Astrocyte of the cerebellum (primary cell): ENCODE data around the gene TNS3.

Experiments
- DNase-seq: peaks from one replicate; pipeline ENCODE4 v3.0.0-alpha.2; 2011; ENCODE audit warnings: low read depth
- H3K4me3 ChIP-seq: 2 replicates; pipeline ENCODE4 v1.5.1; 2011; ENCODE audit warnings: mild to moderate bottlenecking, low read depth, low read length, moderate library complexity
- in situ Hi-C: cut with HindIII; loops from 2 replicates; pipeline ENCODE4 v1.10.0; 2017; ENCODE audit warnings: low sequenced_read_pairs
- TF ChIP-seq, protein P1 (sequence below): IDR thresholded peaks from 2 replicates; pipeline ENCODE4 v1.5.1; 2012; ENCODE audit warnings: low read length, low read depth, moderate library complexity, mild to moderate bottlenecking; ENCODE audit errors: missing control alignments

Gene TNS3

DNA sequence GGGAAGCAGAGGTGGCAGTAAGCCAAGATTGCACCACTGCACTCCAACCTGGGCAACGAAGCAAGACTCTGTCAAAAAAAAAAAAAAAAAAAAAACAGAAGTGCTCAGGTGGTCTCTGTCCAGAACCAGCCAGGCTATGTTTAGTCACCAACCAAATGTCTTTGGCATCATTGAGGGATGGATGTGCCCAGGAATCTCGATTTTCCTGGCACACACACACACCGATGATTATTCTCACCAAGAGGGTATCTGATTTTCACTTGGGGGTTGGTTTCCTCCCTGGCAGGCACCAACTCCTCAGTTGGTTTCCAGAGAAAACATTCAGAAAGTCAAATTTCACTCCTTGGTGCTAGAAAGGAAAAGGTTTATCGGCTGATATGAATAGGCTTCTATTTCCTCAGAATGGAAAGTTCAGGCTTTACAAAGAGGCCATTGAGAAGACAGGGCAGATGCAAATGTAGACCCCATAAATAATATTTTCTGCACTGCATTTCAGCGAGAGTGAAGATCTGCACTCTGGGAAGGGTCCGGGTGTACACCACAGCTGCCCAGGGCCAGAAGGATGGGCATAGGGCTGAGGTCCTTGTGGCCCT lies 154.8 kb downstream of the TNS3 start:
- in situ Hi-C loops: no loop called here
- TF ChIP-seq, protein P1, sequence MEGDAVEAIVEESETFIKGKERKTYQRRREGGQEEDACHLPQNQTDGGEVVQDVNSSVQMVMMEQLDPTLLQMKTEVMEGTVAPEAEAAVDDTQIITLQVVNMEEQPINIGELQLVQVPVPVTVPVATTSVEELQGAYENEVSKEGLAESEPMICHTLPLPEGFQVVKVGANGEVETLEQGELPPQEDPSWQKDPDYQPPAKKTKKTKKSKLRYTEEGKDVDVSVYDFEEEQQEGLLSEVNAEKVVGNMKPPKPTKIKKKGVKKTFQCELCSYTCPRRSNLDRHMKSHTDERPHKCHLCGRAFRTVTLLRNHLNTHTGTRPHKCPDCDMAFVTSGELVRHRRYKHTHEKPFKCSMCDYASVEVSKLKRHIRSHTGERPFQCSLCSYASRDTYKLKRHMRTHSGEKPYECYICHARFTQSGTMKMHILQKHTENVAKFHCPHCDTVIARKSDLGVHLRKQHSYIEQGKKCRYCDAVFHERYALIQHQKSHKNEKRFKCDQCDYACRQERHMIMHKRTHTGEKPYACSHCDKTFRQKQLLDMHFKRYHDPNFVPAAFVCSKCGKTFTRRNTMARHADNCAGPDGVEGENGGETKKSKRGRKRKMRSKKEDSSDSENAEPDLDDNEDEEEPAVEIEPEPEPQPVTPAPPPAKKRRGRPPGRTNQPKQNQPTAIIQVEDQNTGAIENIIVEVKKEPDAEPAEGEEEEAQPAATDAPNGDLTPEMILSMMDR: no peak
- no peak overlapping the region for H3K4me3 ChIP-seq
- DNase-seq: no peak

DNA sequence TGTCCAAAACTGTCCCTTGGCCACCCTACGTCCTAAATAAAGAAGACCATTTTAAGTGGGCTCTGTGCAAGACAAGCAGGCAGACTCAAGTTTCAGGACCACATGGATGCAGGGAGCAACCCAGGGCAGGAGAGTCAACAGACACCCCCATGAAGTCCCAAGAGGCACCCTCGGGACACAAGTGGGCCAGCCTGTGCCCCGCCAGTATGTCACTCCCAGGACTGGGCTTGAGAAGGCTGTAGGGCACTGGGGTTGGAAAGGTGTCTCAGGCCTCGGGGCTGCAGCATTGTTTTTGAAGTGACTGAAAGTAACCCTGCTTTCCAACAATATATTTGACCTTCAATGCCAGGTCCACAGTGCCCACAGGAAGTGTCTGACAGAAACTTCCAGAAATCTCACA lies 157.4 kb downstream of the TNS3 start:
- H3K4me3 ChIP-seq: no peak overlapping the region
- no peak for DNase-seq
- in situ Hi-C loops: no loop called here
- TF ChIP-seq, protein P1: no peak

DNA sequence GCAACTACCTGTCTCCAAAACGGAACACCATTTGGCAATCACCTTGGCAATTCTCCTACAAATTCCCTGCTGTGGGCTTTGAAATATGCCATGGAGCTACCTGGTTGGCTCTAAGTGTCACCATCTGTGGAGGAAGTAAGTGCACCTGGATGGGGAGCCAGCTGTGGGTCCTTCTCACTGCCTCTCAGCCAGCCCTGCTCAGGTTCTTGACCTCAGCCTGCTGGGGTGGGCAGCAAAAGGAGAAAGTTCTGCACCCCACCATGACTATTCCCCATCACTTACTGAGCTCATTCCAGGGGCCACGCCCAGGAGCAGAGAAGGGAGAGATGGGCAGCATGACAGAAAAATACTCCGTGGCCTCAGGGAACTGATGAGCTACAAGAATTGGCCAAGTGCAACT lies 158.7 kb downstream of the TNS3 start:
- no peak overlapping the region for H3K4me3 ChIP-seq
- TF ChIP-seq, protein P1: no peak
- no peak for DNase-seq
- in situ Hi-C loops: no loop called here

DNA sequence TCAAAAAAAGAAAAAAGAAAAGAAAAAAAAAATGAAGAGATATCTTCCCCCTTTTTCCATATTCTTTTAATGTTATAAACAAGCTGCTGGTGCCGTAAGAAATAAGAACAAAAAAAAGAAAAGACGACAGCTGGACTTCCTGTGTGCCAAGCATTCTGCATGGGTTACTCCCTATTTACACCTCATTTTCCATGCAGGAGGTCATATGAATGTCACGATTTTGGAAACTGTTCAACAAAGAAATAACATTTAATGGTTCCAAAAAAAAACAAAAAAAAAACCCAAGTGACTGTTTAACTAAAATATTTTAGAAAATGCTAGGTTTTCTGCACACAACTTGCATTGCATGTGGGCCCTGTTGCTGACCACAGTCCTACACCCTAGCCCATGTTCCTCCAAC lies 159.3 kb downstream of the TNS3 start:
- TF ChIP-seq, protein P1: no peak
- no peak for DNase-seq
- in situ Hi-C loops: no loop called here
- H3K4me3 ChIP-seq: no peak overlapping the region

DNA sequence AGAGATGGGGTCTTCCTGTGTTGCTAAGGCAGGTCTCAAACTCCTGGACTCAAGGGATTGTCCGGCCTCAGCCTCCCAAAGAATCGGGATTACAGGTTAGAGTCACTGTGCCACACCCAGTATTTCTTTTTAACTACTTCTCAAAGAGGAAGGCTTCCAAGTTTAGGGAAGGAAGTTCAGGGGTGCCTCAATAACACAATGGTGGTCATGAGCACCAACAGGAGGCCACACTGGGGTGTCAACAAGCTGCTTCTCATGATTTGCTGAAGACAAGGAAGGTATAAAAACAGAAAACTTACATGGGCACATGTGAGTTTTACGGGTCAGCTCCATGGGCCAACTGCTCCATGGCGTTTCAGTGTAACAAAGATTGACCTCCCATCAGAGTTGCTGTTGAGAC lies 160.5 kb downstream of the TNS3 start:
- no peak for DNase-seq
- no peak overlapping the region for H3K4me3 ChIP-seq
- in situ Hi-C loops: no loop called here
- TF ChIP-seq, protein P1: no peak

DNA sequence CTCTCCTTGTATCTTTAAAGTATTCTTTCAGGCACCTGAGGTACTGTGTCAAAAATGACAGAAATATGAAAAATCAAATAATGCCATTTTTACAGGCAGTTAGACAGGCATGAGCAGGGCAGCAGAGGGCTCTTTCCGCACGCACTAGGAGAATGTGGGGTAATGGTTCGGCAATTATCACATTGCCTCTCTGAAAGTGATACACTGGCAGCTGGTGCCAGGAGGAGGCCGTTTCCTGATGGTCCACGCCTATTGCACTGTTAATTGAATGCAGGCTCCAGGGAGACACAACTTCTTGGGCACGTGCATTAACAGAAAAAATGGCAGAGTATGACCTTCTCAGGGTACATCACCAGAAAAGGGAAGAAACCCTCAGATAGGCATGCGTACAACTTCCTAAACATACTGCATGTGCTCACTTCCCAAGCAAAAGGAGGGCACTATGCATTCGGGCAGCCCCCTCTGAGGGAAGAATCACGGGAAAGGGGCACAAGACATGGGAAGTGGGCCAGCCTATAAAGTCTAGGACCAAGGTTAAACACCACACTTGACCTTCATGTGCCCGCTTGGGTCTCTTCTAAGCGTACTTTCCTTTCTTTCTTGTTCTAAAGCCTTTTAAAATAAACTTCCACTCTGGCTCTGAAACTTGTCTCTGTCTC lies 161.7 kb downstream of the TNS3 start:
- DNase-seq: no peak
- no peak overlapping the region for H3K4me3 ChIP-seq
- TF ChIP-seq, protein P1: no peak
- in situ Hi-C loops: no loop called here
